ENCODE results near the gene TMX4. TPM values are rescaled to one million over a fixed set of nuclear protein-coding genes. Genes with fewer than 3 reads are reported as not detected.

Gene TMX4, protein sequence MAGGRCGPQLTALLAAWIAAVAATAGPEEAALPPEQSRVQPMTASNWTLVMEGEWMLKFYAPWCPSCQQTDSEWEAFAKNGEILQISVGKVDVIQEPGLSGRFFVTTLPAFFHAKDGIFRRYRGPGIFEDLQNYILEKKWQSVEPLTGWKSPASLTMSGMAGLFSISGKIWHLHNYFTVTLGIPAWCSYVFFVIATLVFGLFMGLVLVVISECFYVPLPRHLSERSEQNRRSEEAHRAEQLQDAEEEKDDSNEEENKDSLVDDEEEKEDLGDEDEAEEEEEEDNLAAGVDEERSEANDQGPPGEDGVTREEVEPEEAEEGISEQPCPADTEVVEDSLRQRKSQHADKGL
- 12.3 and 29.4 TPM in 2 replicates for total RNA-seq (ENCODE audit: low replicate concordance)

DNA sequence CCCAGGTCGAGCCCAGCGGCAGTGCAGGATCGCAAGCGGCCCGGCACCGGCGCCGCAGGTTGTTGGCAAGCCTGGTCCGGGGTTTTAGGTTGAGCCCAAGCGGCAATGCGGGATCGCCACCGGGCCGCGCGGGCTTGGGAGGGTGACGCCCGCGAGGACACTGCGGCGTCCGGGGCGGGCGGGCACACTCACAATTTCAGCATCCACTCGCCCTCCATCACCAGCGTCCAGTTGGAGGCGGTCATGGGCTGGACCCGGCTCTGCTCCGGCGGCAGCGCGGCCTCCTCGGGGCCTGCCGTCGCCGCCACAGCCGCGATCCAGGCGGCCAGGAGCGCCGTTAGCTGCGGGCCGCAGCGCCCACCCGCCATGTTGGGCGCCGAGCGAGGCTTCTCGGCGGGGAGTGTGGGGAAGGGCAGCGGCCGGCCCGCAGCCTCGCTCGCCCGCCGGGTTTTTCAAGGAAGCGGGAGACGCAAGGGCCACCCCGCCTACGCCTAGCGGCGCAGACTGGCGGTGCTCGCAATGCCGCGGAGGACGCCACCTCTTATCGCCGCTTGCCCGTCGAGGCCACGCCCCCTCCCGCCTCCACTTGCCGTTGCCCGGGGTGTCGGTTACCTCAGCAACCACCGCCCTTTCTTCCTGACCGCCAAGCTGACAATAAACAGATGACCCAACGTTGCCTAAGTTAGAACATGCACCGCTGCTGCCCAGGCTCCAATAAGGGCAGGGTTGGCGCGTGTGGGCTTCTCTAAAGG, at the start of gene TMX4:
TSS of gene TMX4 (minus strand) at position 516 of the 752 bp plus-strand sequence. CDS start at position 368, 148 bp downstream.

GRCh38 chr20:7940341-7940740, 79.2 kb downstream of the TMX4 start, which contains the start of gene HAO1:
Gene HAO1, minus strand, starts transcription at chr20:7940458. Its CDS starts 36 bp downstream, at chr20:7940422.

Other genes starting within 250 kb of the TMX4 start
- gene HAO1, start 79.3 kb downstream of the TMX4 start, total RNA-seq (ENCODE audit: low replicate concordance): not detected in 2 replicates
- 6.6 and 7.6 TPM in 2 replicates for gene PLCB1, start 112.5 kb upstream of the TMX4 start, total RNA-seq (ENCODE audit: low replicate concordance)

Data from smooth muscle cell of the coronary artery (primary cell).